ENCODE measurements around the gene TEX22.

Gene TEX22

DNA sequence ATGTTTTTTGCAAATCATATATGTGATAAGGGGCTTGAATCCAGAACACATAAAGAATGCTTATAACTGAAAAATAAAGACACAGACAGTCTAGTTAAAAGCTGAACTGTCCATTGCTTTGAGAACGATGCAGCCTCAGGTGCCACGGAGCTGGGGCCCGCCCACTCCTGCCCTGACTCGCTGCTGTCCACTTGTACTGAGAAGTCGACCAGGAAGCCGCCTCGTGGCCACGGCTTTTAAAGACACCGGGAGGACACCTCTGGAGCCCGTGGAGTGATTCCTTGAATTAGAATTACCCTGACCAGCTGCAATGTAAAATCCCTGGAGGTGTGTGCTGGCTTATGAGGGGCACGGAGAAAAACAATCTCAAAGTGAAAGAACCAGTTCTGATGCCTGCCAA lies 23.9 kb upstream of the TEX22 start:
- no peak for TF ChIP-seq CTCF (IDR thresholded peaks at IDR 0.05; ENCODE audit: borderline replicate concordance, control extremely low read depth, extremely low read depth, insufficient read depth, missing control alignments)
- no peak for DNase-seq (ENCODE audit: low spot score)
- in situ Hi-C loops (cut with MboI; ENCODE audit: low sequenced_read_pairs, unreplicated experiment): loop anchor here (10.0 kb wide), 2 partner anchors 110 to 140 kb away; partner anchors contain the start of gene CRIP1

DNA sequence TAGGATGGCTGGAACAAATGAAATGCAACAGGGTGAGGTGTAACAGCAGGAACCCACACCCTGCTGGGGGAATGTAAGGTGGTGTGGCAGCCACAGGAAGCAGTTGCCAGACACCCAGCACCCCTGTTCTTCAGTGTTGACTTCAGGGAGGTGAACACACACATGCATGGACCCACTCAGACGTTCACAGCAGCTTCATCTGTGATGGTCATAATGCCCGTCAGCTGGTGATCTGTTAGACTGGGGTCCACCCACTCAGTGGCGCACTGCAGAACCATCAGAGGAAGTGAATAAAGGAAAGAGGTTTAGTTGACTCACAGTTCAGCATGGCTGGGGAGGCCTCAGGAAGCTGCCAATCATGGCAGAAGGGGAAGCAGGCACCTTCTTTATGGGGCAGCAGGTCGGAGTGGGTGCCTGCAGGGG lies 22.7 kb upstream of the TEX22 start:
- in situ Hi-C loops (cut with MboI; ENCODE audit: low sequenced_read_pairs, unreplicated experiment): loop anchor here (10.0 kb wide), 2 partner anchors 109 to 139 kb away; partner anchors contain the start of gene CRIP1
- DNase-seq (ENCODE audit: low spot score): no peak
- no peak for TF ChIP-seq CTCF (IDR thresholded peaks at IDR 0.05; ENCODE audit: borderline replicate concordance, control extremely low read depth, extremely low read depth, insufficient read depth, missing control alignments)

- in situ Hi-C loops (cut with MboI; ENCODE audit: low sequenced_read_pairs, unreplicated experiment): loop anchor here (10.0 kb wide), 2 partner anchors 108 to 138 kb away; partner anchors contain the start of gene CRIP1
- DNase-seq (ENCODE audit: low spot score): no peak
- no peak for TF ChIP-seq CTCF (IDR thresholded peaks at IDR 0.05; ENCODE audit: borderline replicate concordance, control extremely low read depth, extremely low read depth, insufficient read depth, missing control alignments)
Measured at GRCh38 chr14:105376521-105377440, 21.6 kb upstream of the TEX22 start.

- no peak for DNase-seq (ENCODE audit: low spot score)
- in situ Hi-C loops (cut with MboI; ENCODE audit: low sequenced_read_pairs, unreplicated experiment): loop anchor here (10.0 kb wide), 2 partner anchors 107 to 137 kb away; partner anchors contain the start of gene CRIP1
- no peak for TF ChIP-seq CTCF (IDR thresholded peaks at IDR 0.05; ENCODE audit: borderline replicate concordance, control extremely low read depth, extremely low read depth, insufficient read depth, missing control alignments)
Measured at GRCh38 chr14:105377555-105378182, 20.7 kb upstream of the TEX22 start.

DNA sequence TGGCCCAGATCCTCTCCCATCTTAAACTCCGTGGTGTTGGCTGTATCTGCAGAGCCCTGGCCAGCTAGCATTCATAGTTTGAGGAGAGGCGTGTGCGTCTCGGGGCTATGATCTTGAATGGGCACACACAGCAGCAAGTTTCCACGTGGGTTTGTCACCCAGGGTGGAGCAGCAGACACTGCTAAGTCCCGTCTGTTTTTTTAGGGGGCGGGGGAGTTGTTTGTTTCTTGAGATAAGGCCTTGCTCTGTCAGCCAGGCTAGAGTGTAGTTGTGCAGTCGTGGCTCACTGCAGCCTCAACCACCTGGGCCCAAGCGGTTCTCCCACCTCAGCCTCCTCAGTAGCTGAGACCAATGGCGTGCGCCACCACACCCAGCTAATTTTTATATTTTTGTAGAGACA lies 20.1 kb upstream of the TEX22 start:
- no peak for TF ChIP-seq CTCF (IDR thresholded peaks at IDR 0.05; ENCODE audit: borderline replicate concordance, control extremely low read depth, extremely low read depth, insufficient read depth, missing control alignments)
- DNase-seq (ENCODE audit: low spot score): no peak
- in situ Hi-C loops (cut with MboI; ENCODE audit: low sequenced_read_pairs, unreplicated experiment): loop anchor here (10.0 kb wide), 2 partner anchors 107 to 137 kb away; partner anchors contain the start of gene CRIP1

- no peak for TF ChIP-seq CTCF (IDR thresholded peaks at IDR 0.05; ENCODE audit: borderline replicate concordance, control extremely low read depth, extremely low read depth, insufficient read depth, missing control alignments)
- in situ Hi-C loops (cut with MboI; ENCODE audit: low sequenced_read_pairs, unreplicated experiment): loop anchor here (10.0 kb wide), 2 partner anchors 106 to 136 kb away; partner anchors contain the start of gene CRIP1
Measured at GRCh38 chr14:105378873-105379685, 19.3 kb upstream of the TEX22 start.

More at GRCh38 chr14:105378873-105379685, 19.3 kb upstream of the TEX22 start:
- DNase-seq (ENCODE audit: low spot score): no peak
